Testis (tissue), 2 donors: ENCODE results near the gene JPH2.

ENCODE experiments used
- POLR2A ChIP-seq: fragments of 450-650 bp; IDR thresholded peaks from one replicate; pipeline ENCODE4 v1.6.1; 2017; ENCODE audit warnings: antibody characterized with exemption, mild to moderate bottlenecking, moderate library complexity
- TF ChIP-seq, protein P1 (sequence below), 3 experiments: fragments of 450-650 bp in 2 of 3; fragments of 200-600 bp in 1 of 3; sonication (generic) in 1 of 3; IDR thresholded peaks; one replicate each; pipeline ENCODE4 v1.5.1; 2016 to 2019; ENCODE audit warnings: antibody characterized with exemption in 3 of 3, mild to moderate bottlenecking in 2 of 3, moderate library complexity in 1 of 3

GRCh38 chr20:44064501-44065400, 122.2 kb downstream of the JPH2 start:
- TF ChIP-seq POLR2A = no peak
- TF ChIP-seq, protein P1, sequence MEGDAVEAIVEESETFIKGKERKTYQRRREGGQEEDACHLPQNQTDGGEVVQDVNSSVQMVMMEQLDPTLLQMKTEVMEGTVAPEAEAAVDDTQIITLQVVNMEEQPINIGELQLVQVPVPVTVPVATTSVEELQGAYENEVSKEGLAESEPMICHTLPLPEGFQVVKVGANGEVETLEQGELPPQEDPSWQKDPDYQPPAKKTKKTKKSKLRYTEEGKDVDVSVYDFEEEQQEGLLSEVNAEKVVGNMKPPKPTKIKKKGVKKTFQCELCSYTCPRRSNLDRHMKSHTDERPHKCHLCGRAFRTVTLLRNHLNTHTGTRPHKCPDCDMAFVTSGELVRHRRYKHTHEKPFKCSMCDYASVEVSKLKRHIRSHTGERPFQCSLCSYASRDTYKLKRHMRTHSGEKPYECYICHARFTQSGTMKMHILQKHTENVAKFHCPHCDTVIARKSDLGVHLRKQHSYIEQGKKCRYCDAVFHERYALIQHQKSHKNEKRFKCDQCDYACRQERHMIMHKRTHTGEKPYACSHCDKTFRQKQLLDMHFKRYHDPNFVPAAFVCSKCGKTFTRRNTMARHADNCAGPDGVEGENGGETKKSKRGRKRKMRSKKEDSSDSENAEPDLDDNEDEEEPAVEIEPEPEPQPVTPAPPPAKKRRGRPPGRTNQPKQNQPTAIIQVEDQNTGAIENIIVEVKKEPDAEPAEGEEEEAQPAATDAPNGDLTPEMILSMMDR (IDR thresholded peaks at IDR 0.05) = no peak
